NT2/D1 (cell line): ENCODE data around the gene CCL24.
"Not testable (repeated sequence)": the region's sequence is repeated elsewhere in the genome, so short reads cannot be mapped to it uniquely, and the experiment has no call there.

Experiments used
- DNase-seq: peaks from one replicate; pipeline ENCODE4 v3.0.0-alpha.2; 2011; ENCODE audit warnings: low read depth, low spot score
- H3K27me3 ChIP-seq: 2 replicates; pipeline ENCODE4 v1.6.0; 2011; ENCODE audit warnings: mild to moderate bottlenecking; ENCODE audit not compliant: insufficient read length, insufficient read depth
- H3K36me3 ChIP-seq: 2 replicates; pipeline ENCODE4 v1.6.1; 2011; ENCODE audit warnings: mild to moderate bottlenecking, low read length, mixed read lengths; ENCODE audit not compliant: insufficient read depth, insufficient read length
- H3K4me1 ChIP-seq: 2 replicates; pipeline ENCODE4 v1.5.1; 2011; ENCODE audit not compliant: insufficient read depth, insufficient read length
- H3K4me3 ChIP-seq: 2 replicates; pipeline ENCODE4 v1.5.1; 2011; ENCODE audit warnings: low read depth; ENCODE audit not compliant: insufficient read length
- H3K9ac ChIP-seq: 2 replicates; pipeline ENCODE4 v1.6.0; 2011; ENCODE audit warnings: low read depth; ENCODE audit not compliant: insufficient read length
- H3K9me3 ChIP-seq: 2 replicates; pipeline ENCODE4 v1.5.1; 2011; ENCODE audit warnings: mild to moderate bottlenecking, low read length; ENCODE audit not compliant: insufficient read depth
- SUZ12 ChIP-seq: IDR thresholded peaks from 2 replicates; pipeline ENCODE4 v1.6.1; 2011; ENCODE audit not compliant: insufficient read length, insufficient read depth; ENCODE audit errors: extremely low read depth
- YY1 ChIP-seq: IDR thresholded peaks from 2 replicates; pipeline ENCODE4 v1.6.1; 2011; ENCODE audit not compliant: insufficient read length, insufficient read depth
- ZNF274 ChIP-seq: IDR thresholded peaks from 2 replicates; pipeline ENCODE4 v1.6.1; 2011; ENCODE audit warnings: mild to moderate bottlenecking, low read depth, low read length

CCL24 gene

GRCh38 chr7:75779035-75779434, 34.6 kb downstream of the CCL24 start:
- H3K27me3 ChIP-seq, DNase-seq, H3K36me3 ChIP-seq, H3K4me1 ChIP-seq, H3K4me3 ChIP-seq, H3K9ac ChIP-seq: not testable (repeated sequence)
- H3K9me3 ChIP-seq: peaks cover 16% of the 10 kb centered on the region; the same call in 1 of the 2 replicates

GRCh38 chr7:75776295-75776971, 37.2 kb downstream of the CCL24 start:
- no peak overlapping the region for H3K4me3 ChIP-seq
- H3K36me3 ChIP-seq: no peaks in the 10 kb centered on the region
- no peak overlapping the region for H3K9ac ChIP-seq
- H3K27me3 ChIP-seq: no peaks in the 10 kb centered on the region
- H3K4me1 ChIP-seq: no peaks in the 10 kb centered on the region
- H3K9me3 ChIP-seq: no peaks in the 10 kb centered on the region; the same call in 1 of the 2 replicates
- TF ChIP-seq ZNF274: no peak
- no peak for TF ChIP-seq SUZ12
- TF ChIP-seq YY1: no peak
- DNase-seq: no peak

GRCh38 chr7:75773958-75774357, 39.6 kb downstream of the CCL24 start:
- DNase-seq, H3K9ac ChIP-seq, H3K27me3 ChIP-seq, H3K4me3 ChIP-seq, H3K4me1 ChIP-seq, H3K9me3 ChIP-seq, H3K36me3 ChIP-seq: not testable (repeated sequence)

GRCh38 chr7:75772081-75773077, 41.2 kb downstream of the CCL24 start, which contains the start of gene CCL26:
Gene CCL26, minus strand, starts transcription at chr7:75772211. Its CDS starts 35 bp downstream, at chr7:75772176.
- peaks cover 3% of the 10 kb centered on the region for H3K4me1 ChIP-seq
- no peaks in the 10 kb centered on the region for H3K9me3 ChIP-seq
- no peak for DNase-seq
- no peaks in the 10 kb centered on the region for H3K27me3 ChIP-seq
- no peak within 1 kb of the TSS for H3K4me3 ChIP-seq
- TF ChIP-seq YY1: no peak
- no peak for TF ChIP-seq SUZ12
- no peak for TF ChIP-seq ZNF274
- no peak within 1 kb of the TSS for H3K9ac ChIP-seq
- H3K36me3 ChIP-seq: no peaks in the 10 kb centered on the region

- peaks cover 3% of the 10 kb centered on the region for H3K4me1 ChIP-seq
- no peak overlapping the region for H3K9ac ChIP-seq
- H3K36me3 ChIP-seq: no peaks in the 10 kb centered on the region
- no peak overlapping the region for H3K4me3 ChIP-seq
- no peaks in the 10 kb centered on the region for H3K27me3 ChIP-seq
- TF ChIP-seq ZNF274 (no peak), SUZ12 (no peak), YY1 (no peak)
- H3K9me3 ChIP-seq: no peaks in the 10 kb centered on the region
- no peak for DNase-seq
Observed at GRCh38 chr7:75771224-75771623, 42.4 kb downstream of the CCL24 start.

- no peak for DNase-seq
- no peaks in the 10 kb centered on the region for H3K9me3 ChIP-seq
- no peak for TF ChIP-seq ZNF274
- no peak for TF ChIP-seq YY1
- no peak for TF ChIP-seq SUZ12
- no peak overlapping the region for H3K9ac ChIP-seq
- H3K4me1 ChIP-seq: no peaks in the 10 kb centered on the region
- no peak overlapping the region for H3K4me3 ChIP-seq
- H3K27me3 ChIP-seq: no peaks in the 10 kb centered on the region
- no peaks in the 10 kb centered on the region for H3K36me3 ChIP-seq
Observed at GRCh38 chr7:75762350-75762917, 51.2 kb downstream of the CCL24 start.

- DNase-seq, H3K9ac ChIP-seq, H3K36me3 ChIP-seq, H3K4me3 ChIP-seq, H3K9me3 ChIP-seq, H3K27me3 ChIP-seq, H3K4me1 ChIP-seq: not testable (repeated sequence)
Observed at GRCh38 chr7:75761801-75762200, 51.8 kb downstream of the CCL24 start.
